ENCODE data around the gene HAGHL. TPM values are rescaled to one million over a fixed set of nuclear protein-coding genes. Genes with fewer than 3 reads are reported as not detected.

Gene HAGHL
- total and polyA plus RNA-seq, 7 experiments from 2014 or later, result 0.72 to 14.6 (median 9.4) TPM

- no peaks in the 10 kb centered on the region for H3K27me3 ChIP-seq (ENCODE audit: control insufficient read depth in 2 of 2, insufficient read depth in 2 of 2, low read length in 2 of 2)
- H3K9me3 ChIP-seq (ENCODE audit: control insufficient read depth in 2 of 3, low read length in 3 of 3), result no peaks in the 10 kb centered on the region
- H3K27ac ChIP-seq (ENCODE audit: low read depth, low read length), result peak within 1 kb of the TSS; percentile 79
- H3K9me3 Mint-ChIP-seq, result no peaks in the 10 kb centered on the region
- ChIA-PET CTCF (no interaction called here), POLR2A (interaction anchor here (0.8 to 3.8 kb wide), 10 partner anchors 10 to 111 kb away, joined by 3 to 34 read pairs (median 5); partner anchors contain the start of genes METTL26, RHOT2 and WDR24)
- peaks cover 10 to 33% (median 22%) of the 10 kb centered on the region in 7 donors for H3K4me1 Mint-ChIP-seq
- H3K4me3 Mint-ChIP-seq, result peak within 1 kb of the TSS; percentile 71 to 89 (median 84)
- peak; percentile 72 to 96 (median 81) for DNase-seq
- intact Hi-C loops (cut with micrococcal nuclease), result loop anchor here (1.0 to 5.0 kb wide), 11 partner anchors 10 to 1285 kb away; partner anchors contain the start of genes FAM234A (in 1 of the 2), LMF1 (in 1 of the 2), METTL26 (in 1 of the 2) and RHOT2 (in 1 of the 2)
- H3K36me3 ChIP-seq (ENCODE audit: control insufficient read depth in 2 of 3, insufficient read depth in 3 of 3, low read length in 3 of 3), result peaks cover 0 to 24% (median 12%) of the 10 kb centered on the region in 3 experiments
- peak; percentile 81 for ATAC-seq
- H3K4me3 ChIP-seq (ENCODE audit: low read length), result peak within 1 kb of the TSS; percentile 71
- H3K4me1 ChIP-seq (ENCODE audit: control insufficient read depth in 2 of 2, insufficient read depth in 2 of 2, low read length in 2 of 2), result peaks cover 7 to 19% of the 10 kb centered on the region in 2 donors
- H3K27ac Mint-ChIP-seq, result peak within 1 kb of the TSS in 7 of 9 donors; percentile 62 to 89 (median 83)
- peaks cover 0 to 9% (median 0%) of the 10 kb centered on the region in 5 donors for H3K36me3 Mint-ChIP-seq
- peaks cover 0 to 4% (median 0%) of the 10 kb centered on the region in 5 donors for H3K27me3 Mint-ChIP-seq
Observed at GRCh38 chr16:679814-680624, 46.9 kb upstream of the HAGHL start, which contains the start of gene STUB1. Gene STUB1, plus strand, starts transcription at chr16:680410. Its CDS starts 116 bp downstream, at chr16:680526.

GRCh38 chr16:680625-680945 lies 46.3 kb upstream of the HAGHL start:
- H3K27me3 Mint-ChIP-seq, result no peaks in the 10 kb centered on the region
- Histone ChIP-seq H3K9me3 (ENCODE audit: control insufficient read depth in 2 of 3, low read length in 3 of 3) (no peaks in the 10 kb centered on the region), H3K27me3 (ENCODE audit: control insufficient read depth in 2 of 2, insufficient read depth in 2 of 2, low read length in 2 of 2) (no peaks in the 10 kb centered on the region), H3K27ac (ENCODE audit: low read depth, low read length) (peak overlapping the region; percentile 79), H3K36me3 (ENCODE audit: control insufficient read depth in 2 of 3, insufficient read depth in 3 of 3, low read length in 3 of 3) (peaks cover 0 to 24% (median 12%) of the 10 kb centered on the region in 3 experiments), H3K4me1 (ENCODE audit: control insufficient read depth in 2 of 2, insufficient read depth in 2 of 2, low read length in 2 of 2) (peaks cover 9 to 25% of the 10 kb centered on the region in 2 donors), H3K4me3 (ENCODE audit: low read length) (peak overlapping the region; percentile 71)
- ATAC-seq (no peak), DNase-seq (no peak)
- POLR2A ChIA-PET, result interaction anchor here (0.8 to 3.8 kb wide), 10 partner anchors 9 to 112 kb away, joined by 3 to 34 read pairs (median 5); partner anchors contain the start of genes METTL26, RHOT2 and WDR24
- no peaks in the 10 kb centered on the region for H3K9me3 Mint-ChIP-seq
- peak overlapping the region in 4 of 9 donors; percentile 16 to 81 (median 40) for H3K27ac Mint-ChIP-seq
- peaks cover 0 to 9% (median 0%) of the 10 kb centered on the region in 5 donors for H3K36me3 Mint-ChIP-seq
- CTCF ChIA-PET, result no interaction called here
- peak overlapping the region; percentile 64 to 86 (median 80) for H3K4me3 Mint-ChIP-seq
- H3K4me1 Mint-ChIP-seq, result peaks cover 10 to 33% (median 18%) of the 10 kb centered on the region in 7 donors
- intact Hi-C loops (cut with micrococcal nuclease), result loop anchor here (1.0 to 5.0 kb wide), 6 partner anchors 10 to 1284 kb away; partner anchors contain the start of genes FAM234A (in 1 of the 2), LMF1 (in 1 of the 2), RPS2 (in 1 of the 2) and UQCC4 (in 1 of the 2)

DNA sequence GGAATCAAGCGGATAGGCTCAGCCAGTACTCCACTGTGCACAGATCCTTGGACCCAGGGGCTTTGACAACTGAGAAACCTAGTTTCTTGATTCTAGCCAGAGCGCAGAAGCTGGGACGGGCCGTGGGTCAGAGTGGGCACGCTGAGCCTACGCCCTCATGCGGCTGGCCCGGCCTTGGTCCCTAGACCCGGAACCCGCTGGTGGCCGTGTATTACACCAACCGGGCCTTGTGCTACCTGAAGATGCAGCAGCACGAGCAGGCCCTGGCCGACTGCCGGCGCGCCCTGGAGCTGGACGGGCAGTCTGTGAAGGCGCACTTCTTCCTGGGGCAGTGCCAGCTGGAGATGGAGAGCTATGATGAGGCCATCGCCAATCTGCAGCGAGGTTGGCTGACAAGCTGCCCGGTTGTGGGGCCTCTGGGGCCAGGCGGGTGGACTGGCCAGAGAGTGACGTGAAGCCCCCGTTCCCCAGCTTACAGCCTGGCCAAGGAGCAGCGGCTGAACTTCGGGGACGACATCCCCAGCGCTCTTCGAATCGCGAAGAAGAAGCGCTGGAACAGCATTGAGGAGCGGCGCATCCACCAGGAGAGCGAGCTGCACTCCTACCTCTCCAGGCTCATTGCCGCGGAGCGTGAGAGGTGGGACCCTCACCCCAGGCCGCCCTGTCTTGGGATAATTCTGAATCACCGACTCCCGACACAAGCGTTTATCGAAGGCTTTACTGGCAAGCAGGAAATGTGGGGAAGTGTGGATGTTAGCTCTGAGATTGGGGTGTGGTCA lies 45.8 kb upstream of the HAGHL start:
- ChIA-PET POLR2A (interaction anchor here (0.9 to 3.8 kb wide), 11 partner anchors 8 to 112 kb away, joined by 3 to 34 read pairs (median 4); partner anchors contain the start of genes MCRIP2, METRN, RHOT2 and WDR24), CTCF (no interaction called here)
- peaks cover 0 to 30% (median 12%) of the 10 kb centered on the region in 3 experiments for H3K36me3 ChIP-seq (ENCODE audit: control insufficient read depth in 2 of 3, insufficient read depth in 3 of 3, low read length in 3 of 3)
- H3K27me3 ChIP-seq (ENCODE audit: control insufficient read depth in 2 of 2, insufficient read depth in 2 of 2, low read length in 2 of 2), result no peaks in the 10 kb centered on the region
- Mint-ChIP-seq H3K9me3 (no peaks in the 10 kb centered on the region), H3K27me3 (no peaks in the 10 kb centered on the region), H3K4me3 (peak overlapping the region; percentile 64 to 84 (median 74)), H3K27ac (peak overlapping the region in 5 of 9 donors; percentile 51 to 81 (median 66)), H3K36me3 (peaks cover 0 to 9% (median 0%) of the 10 kb centered on the region in 5 donors), H3K4me1 (peaks cover 10 to 33% (median 18%) of the 10 kb centered on the region in 7 donors)
- ATAC-seq, result no peak
- H3K27ac ChIP-seq (ENCODE audit: low read depth, low read length), result peak overlapping the region; percentile 79
- intact Hi-C loops (cut with micrococcal nuclease), result loop anchor here (1.0 to 5.0 kb wide), 6 partner anchors 9 to 1284 kb away; partner anchors contain the start of genes FAM234A (in 1 of the 2), LMF1 (in 1 of the 2), RPS2 (in 1 of the 2) and UQCC4 (in 1 of the 2)
- peaks cover 9 to 27% of the 10 kb centered on the region in 2 donors for H3K4me1 ChIP-seq (ENCODE audit: control insufficient read depth in 2 of 2, insufficient read depth in 2 of 2, low read length in 2 of 2)
- no peaks in the 10 kb centered on the region for H3K9me3 ChIP-seq (ENCODE audit: control insufficient read depth in 2 of 3, low read length in 3 of 3)
- DNase-seq, result no peak
- peak overlapping the region; percentile 71 for H3K4me3 ChIP-seq (ENCODE audit: low read length)

- Histone ChIP-seq H3K9me3 (ENCODE audit: control insufficient read depth in 2 of 3, low read length in 3 of 3) (no peaks in the 10 kb centered on the region), H3K27ac (ENCODE audit: low read depth, low read length) (peak overlapping the region; percentile 12), H3K27me3 (ENCODE audit: control insufficient read depth in 2 of 2, insufficient read depth in 2 of 2, low read length in 2 of 2) (no peaks in the 10 kb centered on the region), H3K4me1 (ENCODE audit: control insufficient read depth in 2 of 2, insufficient read depth in 2 of 2, low read length in 2 of 2) (peaks cover 9 to 27% of the 10 kb centered on the region in 2 donors), H3K36me3 (ENCODE audit: control insufficient read depth in 2 of 3, insufficient read depth in 3 of 3, low read length in 3 of 3) (peaks cover 0 to 37% (median 12%) of the 10 kb centered on the region in 3 experiments), H3K4me3 (ENCODE audit: low read length) (no peak overlapping the region)
- intact Hi-C loops (cut with micrococcal nuclease), result loop anchor here (2.0 to 5.0 kb wide), 4 partner anchors 289 to 1283 kb away; partner anchors contain the start of genes FAM234A (in 1 of the 2), LMF1 (in 1 of the 2), RPS2 (in 1 of the 2) and UQCC4 (in 1 of the 2)
- no peaks in the 10 kb centered on the region for H3K27me3 Mint-ChIP-seq
- H3K4me3 Mint-ChIP-seq, result peak overlapping the region; percentile 68 to 87 (median 74)
- ATAC-seq (no peak), DNase-seq (no peak)
- no peaks in the 10 kb centered on the region for H3K9me3 Mint-ChIP-seq
- peaks cover 10 to 31% (median 18%) of the 10 kb centered on the region in 7 donors for H3K4me1 Mint-ChIP-seq
- ChIA-PET POLR2A (interaction anchor here (0.9 to 3.8 kb wide), 8 partner anchors 8 to 40 kb away, joined by 3 to 34 read pairs (median 7); partner anchors contain the start of genes MCRIP2, METRN, RHOT2 and WDR24), CTCF (no interaction called here)
- peaks cover 0 to 9% (median 0%) of the 10 kb centered on the region in 5 donors for H3K36me3 Mint-ChIP-seq
- H3K27ac Mint-ChIP-seq, result peak overlapping the region in 5 of 9 donors; percentile 55 to 81 (median 66)
Observed at GRCh38 chr16:681746-682427, 45.0 kb upstream of the HAGHL start.

- peaks cover 10 to 29% (median 18%) of the 10 kb centered on the region in 7 donors for H3K4me1 Mint-ChIP-seq
- Histone ChIP-seq H3K36me3 (ENCODE audit: control insufficient read depth in 2 of 3, insufficient read depth in 3 of 3, low read length in 3 of 3) (peaks cover 0 to 45% (median 12%) of the 10 kb centered on the region in 3 experiments), H3K27me3 (ENCODE audit: control insufficient read depth in 2 of 2, insufficient read depth in 2 of 2, low read length in 2 of 2) (no peaks in the 10 kb centered on the region), H3K4me3 (ENCODE audit: low read length) (no peak overlapping the region), H3K4me1 (ENCODE audit: control insufficient read depth in 2 of 2, insufficient read depth in 2 of 2, low read length in 2 of 2) (peaks cover 9 to 27% of the 10 kb centered on the region in 2 donors), H3K27ac (ENCODE audit: low read depth, low read length) (peak overlapping the region; percentile 78), H3K9me3 (ENCODE audit: control insufficient read depth in 2 of 3, low read length in 3 of 3) (no peaks in the 10 kb centered on the region)
- no peaks in the 10 kb centered on the region for H3K27me3 Mint-ChIP-seq
- ChIA-PET POLR2A (interaction anchor here (0.6 to 3.8 kb wide), 4 partner anchors 7 to 710 kb away, joined by 7 to 34 read pairs (median 16); partner anchors contain the start of genes RHOT2 and WDR24), CTCF (no interaction called here)
- H3K27ac Mint-ChIP-seq, result peak overlapping the region in 7 of 9 donors; percentile 38 to 76 (median 58)
- DNase-seq, result no peak
- H3K9me3 Mint-ChIP-seq, result no peaks in the 10 kb centered on the region
- intact Hi-C loops (cut with micrococcal nuclease), result loop anchor here in 1 of 2 donors (5.0 kb wide), 2 partner anchors 450 to 740 kb away; partner anchors contain the start of genes FAM234A and UQCC4
- peak overlapping the region; percentile 68 to 87 (median 76) for H3K4me3 Mint-ChIP-seq
- H3K36me3 Mint-ChIP-seq, result peaks cover 0 to 9% (median 0%) of the 10 kb centered on the region in 5 donors
- ATAC-seq, result no peak
Observed at GRCh38 chr16:682493-683395, 44.2 kb upstream of the HAGHL start.

All from naive thymus-derived CD4-positive, alpha-beta T cell (primary cell).